HPDE6-E6E7 (cell line): ENCODE measurements around the gene PAK4.
"Not testable (repeated sequence)": the region's sequence is repeated elsewhere in the genome, so short reads cannot be mapped to it uniquely, and the experiment has no call there.

ENCODE experiments used
- DNase-seq: peaks from one replicate; pipeline ENCODE4 v3.0.0; 2011; ENCODE audit warnings: missing footprints; ENCODE audit errors: extremely low spot score

Gene PAK4

DNA sequence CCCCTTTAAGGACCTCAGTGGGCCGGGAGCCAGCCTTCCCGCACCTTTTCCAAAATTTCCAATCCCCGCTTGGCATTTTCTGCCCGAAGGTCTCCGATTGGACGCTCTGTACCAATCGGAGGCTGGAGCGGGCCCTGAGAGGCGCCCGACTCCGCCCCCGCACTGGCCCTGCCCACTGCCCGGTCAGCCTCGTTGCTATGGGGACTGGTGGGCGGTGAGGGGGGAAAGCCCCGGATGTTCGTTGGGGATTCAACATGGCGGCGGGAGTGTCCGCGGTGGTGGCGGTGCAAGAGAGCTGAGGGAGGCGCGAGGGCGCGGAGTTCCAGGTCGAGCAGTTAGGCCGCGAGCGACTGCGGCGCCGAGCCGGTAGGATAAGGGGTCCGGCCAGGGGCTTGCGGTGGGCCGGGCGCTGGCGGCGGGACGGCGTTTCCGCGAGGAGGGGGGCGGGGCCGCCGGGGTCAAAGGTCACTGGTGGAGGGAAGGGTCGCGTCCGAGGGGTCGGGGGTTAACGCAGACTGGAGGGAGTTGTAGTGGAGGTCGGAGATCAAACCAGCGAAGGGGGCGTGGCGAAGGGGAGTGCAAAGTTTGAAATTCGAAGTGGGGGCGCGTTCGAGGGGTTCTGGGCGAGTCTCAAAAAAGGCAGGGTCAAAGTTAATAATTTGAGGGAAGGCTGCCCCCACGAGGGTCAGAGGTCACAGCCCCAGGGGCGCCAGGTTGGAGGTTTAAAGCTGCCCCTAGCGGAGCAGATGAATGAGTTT is at the start of gene PAK4:
Gene PAK4, plus strand, starts transcription at position 233 of the 758 bp plus-strand sequence. CDS start 43,768 bp downstream, outside the sequence.
- DNase-seq: peak; percentile 99

GRCh38 chr19:39077323-39077722 is 48.3 kb upstream of the PAK4 start:
- no peak for DNase-seq

- DNase-seq: peak; percentile 60
Observed at GRCh38 chr19:39078436-39079200, 47.0 kb upstream of the PAK4 start.

DNA sequence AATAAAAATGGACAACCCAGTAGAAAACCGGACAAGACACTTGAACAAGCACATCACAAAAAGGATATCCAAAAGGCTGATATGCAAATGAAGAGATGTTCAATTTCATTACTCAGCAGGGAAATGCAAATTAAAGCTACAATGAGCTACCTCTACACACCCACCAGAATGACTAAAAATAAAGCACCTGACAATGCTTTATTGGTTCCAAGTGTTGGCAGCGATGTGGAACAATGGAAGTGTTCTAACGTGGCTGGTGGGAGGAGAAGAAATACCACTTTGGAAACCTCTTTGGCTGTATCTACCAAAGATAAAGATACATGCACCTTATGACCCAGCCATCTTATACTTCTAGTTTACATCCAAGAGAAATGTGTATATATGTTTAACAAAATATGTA is 45.2 kb upstream of the PAK4 start:
- no peak for DNase-seq

DNA sequence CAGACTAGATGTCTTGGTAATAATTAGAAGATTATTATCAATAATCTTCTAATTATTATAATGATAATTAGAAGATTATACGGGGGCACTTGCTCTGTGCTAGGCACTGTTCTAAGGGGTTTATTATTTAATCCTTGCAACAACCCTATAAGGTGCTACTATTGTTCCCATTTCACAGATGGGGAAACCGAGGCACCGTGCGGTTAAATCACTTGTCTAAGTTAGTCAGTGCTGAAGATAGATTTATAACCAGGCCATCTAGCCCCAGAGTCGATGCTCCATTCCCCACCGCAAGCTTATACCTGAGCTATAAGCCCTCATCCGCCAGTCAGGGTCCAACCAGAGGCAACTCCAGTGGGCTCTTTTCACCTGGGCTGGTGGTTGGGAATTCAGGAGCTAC is 43.4 kb upstream of the PAK4 start:
- DNase-seq: no peak

GRCh38 chr19:39082745-39083598 is 42.6 kb upstream of the PAK4 start:
- DNase-seq: no peak

- no peak for DNase-seq
Observed at GRCh38 chr19:39083599-39083982, 42.0 kb upstream of the PAK4 start.

DNA sequence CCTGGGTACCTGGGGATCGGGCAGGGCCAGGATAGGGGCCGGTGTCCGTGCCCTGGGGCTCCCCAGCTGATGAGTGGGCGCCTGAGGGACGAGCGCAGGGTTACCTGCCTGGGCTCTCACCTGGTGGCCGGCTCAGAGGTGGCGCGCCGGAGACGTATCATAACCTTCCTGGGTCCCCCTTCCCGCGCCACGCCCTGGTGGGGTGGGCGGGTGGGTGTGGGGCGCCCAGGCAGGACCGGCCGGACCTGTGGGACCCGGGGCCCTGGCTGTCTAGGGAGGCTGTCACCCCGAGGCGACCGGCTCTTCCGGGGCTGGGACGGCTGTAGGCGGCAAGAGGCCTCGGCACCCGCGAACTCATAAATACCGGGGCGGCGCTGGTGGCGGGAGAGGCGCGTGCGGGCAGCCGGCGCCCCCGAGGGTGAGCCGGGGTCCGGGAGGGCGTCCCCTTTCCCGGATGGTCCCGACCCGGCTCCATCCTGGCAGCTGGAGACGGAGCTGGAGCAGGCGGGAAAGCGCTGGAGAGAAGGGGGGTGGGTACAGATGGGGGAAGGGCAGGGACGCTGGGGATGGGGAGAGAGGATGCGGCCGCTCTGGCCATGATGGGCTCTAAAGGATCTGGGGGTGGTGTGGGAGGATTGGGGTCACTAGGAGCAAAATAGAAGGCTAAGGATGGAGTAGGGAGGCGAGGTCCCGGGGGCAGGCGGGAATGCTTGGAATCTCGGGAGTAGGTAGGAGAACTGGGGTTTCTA is 41.4 kb upstream of the PAK4 start, which contains the start of gene ACP7:
Gene ACP7, plus strand, starts transcription at position 386 of the 749 bp plus-strand sequence. CDS start 902 bp downstream, outside the sequence.
- DNase-seq: no peak

DNA sequence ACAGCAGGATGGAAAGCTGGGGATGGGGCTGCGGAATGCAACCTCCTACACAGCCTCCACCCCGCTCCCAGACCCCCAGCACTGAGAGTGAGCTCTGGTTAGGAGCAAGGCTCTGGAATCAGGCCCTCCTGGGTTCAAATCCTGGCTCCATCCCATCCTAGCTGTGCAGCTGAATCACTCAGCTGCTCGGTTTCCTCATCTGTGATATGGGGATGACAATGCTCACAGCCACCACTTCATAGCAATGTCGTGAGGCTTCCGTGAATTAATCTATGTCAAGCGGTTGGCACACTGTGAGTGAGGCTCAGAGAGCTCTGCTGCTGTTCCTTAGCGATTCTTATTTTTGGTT is 40.9 kb upstream of the PAK4 start:
- no peak for DNase-seq

DNA sequence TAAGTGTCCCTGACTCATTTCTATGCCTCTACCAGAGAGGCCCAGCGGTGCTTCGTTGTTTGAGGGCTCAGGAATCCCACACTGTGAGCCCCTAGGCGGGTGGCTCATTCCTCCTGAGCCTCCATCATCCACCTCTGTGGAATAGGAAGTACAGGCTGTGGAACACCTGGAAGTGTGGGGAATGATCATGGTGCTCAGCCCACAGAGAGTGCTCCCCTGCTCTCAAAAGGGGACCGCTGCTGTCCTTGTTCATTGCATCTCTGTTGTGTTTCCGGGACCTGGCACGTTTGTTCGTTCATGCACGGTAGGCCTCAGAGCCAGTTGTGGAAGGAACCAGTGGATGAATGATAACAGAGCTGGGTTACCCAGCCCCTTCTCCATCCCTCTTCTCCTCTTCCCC is 40.2 kb upstream of the PAK4 start:
- DNase-seq: no peak

- DNase-seq: no peak
Observed at GRCh38 chr19:39086386-39086785, 39.2 kb upstream of the PAK4 start.

DNA sequence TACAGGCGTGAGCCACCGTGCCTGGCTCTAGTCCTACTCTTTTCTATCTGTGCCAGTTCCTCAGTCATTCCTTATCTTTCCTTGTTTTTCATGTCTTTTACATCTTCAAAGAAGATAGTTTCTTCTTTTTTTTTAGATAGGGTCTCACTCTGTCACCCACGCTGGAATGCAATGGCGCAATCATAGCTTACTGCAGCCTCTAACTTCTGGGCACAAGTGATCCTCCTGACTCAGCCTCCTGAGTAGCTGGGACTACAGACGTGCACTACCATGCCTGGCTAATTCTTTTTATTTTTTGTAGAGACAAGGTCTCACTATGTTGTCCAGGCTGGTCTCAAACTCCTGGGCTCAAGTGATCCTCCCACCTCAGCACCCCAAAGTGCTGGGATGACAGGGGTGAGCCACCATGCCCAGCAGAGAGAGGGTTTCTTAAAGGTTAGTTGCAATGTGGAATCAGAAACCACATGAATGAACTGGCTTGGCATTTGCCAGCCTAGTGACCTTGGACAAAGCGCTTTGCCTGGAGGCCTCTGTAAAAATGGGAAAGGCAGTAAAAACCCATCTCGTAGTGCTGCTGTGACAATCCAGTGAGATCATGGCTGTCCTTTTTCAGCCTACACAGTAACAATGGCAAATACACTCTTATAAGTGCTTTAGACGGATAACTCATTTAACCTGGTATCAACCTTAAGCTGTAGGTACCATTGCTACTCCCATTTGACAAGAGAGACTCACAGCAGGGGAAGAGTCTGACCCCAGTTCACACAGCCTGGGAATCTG is 37.5 kb upstream of the PAK4 start:
- DNase-seq: no peak

GRCh38 chr19:39090016-39090415 is 35.6 kb upstream of the PAK4 start:
- not testable (repeated sequence) for DNase-seq

DNA sequence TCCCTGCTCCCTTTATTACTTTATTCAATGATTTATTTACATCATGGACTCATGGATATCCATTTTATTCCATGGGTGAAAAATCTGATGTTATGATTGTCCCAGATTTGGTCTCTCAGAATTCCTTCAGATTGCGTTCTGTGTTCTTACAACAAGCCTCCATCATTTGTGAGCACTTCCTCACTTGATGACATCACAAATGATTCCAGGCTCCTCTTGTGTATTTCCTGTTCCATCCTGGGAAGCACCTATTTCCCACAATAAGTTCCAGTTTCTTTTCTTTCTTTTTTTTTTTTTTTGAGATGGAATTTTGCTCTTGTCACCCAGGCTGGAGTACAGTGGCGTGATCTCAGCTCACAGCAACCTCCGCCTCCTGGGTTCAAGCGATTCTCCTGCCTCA is 34.7 kb upstream of the PAK4 start:
- no peak for DNase-seq

- DNase-seq: not testable (repeated sequence)
Observed at GRCh38 chr19:39095799-39096540, 29.6 kb upstream of the PAK4 start.

DNA sequence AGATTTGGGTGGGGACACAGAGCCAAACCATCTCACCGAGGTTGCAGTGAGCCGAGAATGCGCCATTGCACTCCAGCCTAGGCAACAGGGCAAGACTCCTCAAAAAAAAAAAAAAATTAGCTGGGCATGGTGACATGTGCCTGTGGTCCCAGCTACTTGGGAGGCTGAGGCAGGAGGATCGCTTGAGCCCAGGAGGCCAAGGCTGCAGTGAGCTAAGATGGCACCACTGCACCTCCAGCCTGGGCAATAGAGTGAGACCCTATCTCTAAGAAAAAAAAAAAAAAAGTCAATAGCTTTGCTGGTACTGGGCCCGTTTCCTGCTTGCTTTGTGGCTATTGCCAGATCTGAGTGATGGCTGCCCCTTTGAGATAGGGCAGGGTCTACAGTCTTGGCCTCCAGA is 28.3 kb upstream of the PAK4 start:
- DNase-seq: no peak

GRCh38 chr19:39097721-39098120 is 27.9 kb upstream of the PAK4 start:
- DNase-seq: no peak

- DNase-seq: no peak
Observed at GRCh38 chr19:39098365-39099269, 27.0 kb upstream of the PAK4 start.

DNA sequence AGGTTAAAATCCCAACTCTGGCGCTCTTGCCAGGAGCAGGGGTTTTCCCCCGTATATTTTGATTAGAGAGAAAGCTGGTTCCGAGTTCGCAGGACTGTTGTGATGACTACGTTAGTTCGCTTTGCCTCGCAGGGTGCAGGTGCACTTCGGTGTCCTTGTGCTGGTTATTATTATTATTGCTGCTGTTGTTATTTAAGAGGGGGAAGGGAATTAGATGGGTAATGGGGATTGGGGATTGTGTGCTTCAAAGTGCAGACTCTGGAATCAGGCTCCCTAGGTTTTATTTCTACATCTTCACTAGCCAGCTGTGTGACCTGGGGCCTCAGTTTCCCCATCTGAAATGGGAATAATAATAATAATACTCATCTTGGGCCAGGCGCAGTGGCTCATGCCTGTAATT is 26.2 kb upstream of the PAK4 start:
- DNase-seq: no peak
